SU-DHL-6 (cell line): ENCODE measurements around the gene CASK.

Experiments used
- EZH2phosphoT487 ChIP-seq: fragments of 200-600 bp; sonication (generic), shearing (Covaris generic); conservative IDR thresholded peaks from 2 replicates; pipeline ENCODE4 v1.6.1; 2018; ENCODE audit warnings: mild to moderate bottlenecking, antibody characterized with exemption, low read length, moderate library complexity, mixed read lengths
- TF ChIP-seq, protein P1 (sequence below): fragments of 200-600 bp; sonication (generic); IDR thresholded peaks from one replicate; pipeline ENCODE4 v1.5.1; 2017; ENCODE audit warnings: antibody characterized with exemption, mild to moderate bottlenecking, low read length, moderate library complexity; ENCODE audit not compliant: insufficient read depth, poor library complexity, severe bottlenecking

DNA sequence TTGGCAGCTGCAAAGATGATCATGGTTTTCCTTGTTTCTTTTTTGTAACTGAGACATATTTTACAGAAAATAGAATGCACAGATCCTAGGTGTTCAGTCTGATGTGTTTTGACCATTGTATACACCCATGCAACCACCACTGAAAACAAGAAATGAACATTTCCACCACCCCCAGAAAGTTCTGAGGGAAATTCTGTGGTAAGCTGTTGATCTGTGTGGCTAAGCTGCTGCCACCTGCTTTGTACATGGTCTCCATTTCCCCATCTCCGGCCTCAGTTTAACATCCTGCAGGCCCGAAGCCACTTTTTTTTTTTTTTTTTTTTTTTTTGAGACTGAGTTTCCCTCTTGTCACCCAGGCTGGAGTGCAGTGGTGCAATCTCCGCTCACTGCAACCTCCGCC lies 411.0 kb downstream of the CASK start:
- TF ChIP-seq, protein P1, sequence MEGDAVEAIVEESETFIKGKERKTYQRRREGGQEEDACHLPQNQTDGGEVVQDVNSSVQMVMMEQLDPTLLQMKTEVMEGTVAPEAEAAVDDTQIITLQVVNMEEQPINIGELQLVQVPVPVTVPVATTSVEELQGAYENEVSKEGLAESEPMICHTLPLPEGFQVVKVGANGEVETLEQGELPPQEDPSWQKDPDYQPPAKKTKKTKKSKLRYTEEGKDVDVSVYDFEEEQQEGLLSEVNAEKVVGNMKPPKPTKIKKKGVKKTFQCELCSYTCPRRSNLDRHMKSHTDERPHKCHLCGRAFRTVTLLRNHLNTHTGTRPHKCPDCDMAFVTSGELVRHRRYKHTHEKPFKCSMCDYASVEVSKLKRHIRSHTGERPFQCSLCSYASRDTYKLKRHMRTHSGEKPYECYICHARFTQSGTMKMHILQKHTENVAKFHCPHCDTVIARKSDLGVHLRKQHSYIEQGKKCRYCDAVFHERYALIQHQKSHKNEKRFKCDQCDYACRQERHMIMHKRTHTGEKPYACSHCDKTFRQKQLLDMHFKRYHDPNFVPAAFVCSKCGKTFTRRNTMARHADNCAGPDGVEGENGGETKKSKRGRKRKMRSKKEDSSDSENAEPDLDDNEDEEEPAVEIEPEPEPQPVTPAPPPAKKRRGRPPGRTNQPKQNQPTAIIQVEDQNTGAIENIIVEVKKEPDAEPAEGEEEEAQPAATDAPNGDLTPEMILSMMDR: no peak
- TF ChIP-seq EZH2phosphoT487: no peak
